CD14-positive monocyte (primary cell): ENCODE measurements around the gene BSG. TPM values are rescaled to one million over a fixed set of nuclear protein-coding genes. Genes with fewer than 3 reads are reported as not detected.

ENCODE experiments used
- DNase-seq, 3 donors: peaks; one replicate each; pipeline ENCODE4 v3.0.0-alpha.2; 2011 to 2022
- H2AFZ ChIP-seq: 2 replicates; pipeline ENCODE4 v1.6.0; 2012; ENCODE audit warnings: mild to moderate bottlenecking, low read depth, low read length, inconsistent platforms; ENCODE audit not compliant: insufficient read depth, poor library complexity, severe bottlenecking
- H3K27ac ChIP-seq, 2 donors: 1 replicate in 1 of 2; 2 replicates in 1 of 2; pipeline ENCODE4 v1.5.1; 2012 to 2013; ENCODE audit warnings: low read length in 2 of 2, control low read depth in 1 of 2, inconsistent platforms in 1 of 2, low read depth in 1 of 2, mild to moderate bottlenecking in 1 of 2
- H3K27me3 ChIP-seq, 2 donors: one replicate each; pipeline versions ENCODE4 v1.6.0 to v1.6.1; 2011 to 2013; ENCODE audit warnings: low read length in 2 of 2; ENCODE audit not compliant: control insufficient read depth in 2 of 2, insufficient read depth in 2 of 2
- H3K36me3 ChIP-seq, 2 donors: replicated peaks in 1 of 2; 1 replicate in 1 of 2; 2 replicates in 1 of 2; pipeline versions ENCODE4 v1.5.1 to v1.6.1; 2012 to 2013; ENCODE audit warnings: low read length in 2 of 2, control low read depth in 1 of 2, inconsistent platforms in 1 of 2, mild to moderate bottlenecking in 1 of 2; ENCODE audit not compliant: insufficient read depth in 2 of 2, control insufficient read depth in 1 of 2
- H3K4me1 ChIP-seq, 2 donors: 1 replicate in 1 of 2; 2 replicates in 1 of 2; pipeline versions ENCODE4 v1.5.1 to v1.6.1; 2012 to 2013; ENCODE audit warnings: low read length in 2 of 2, control low read depth in 1 of 2, inconsistent platforms in 1 of 2, mild to moderate bottlenecking in 1 of 2, moderate library complexity in 1 of 2; ENCODE audit not compliant: insufficient read depth in 2 of 2, control insufficient read depth in 1 of 2
- H3K4me2 ChIP-seq: replicated peaks from 2 replicates; pipeline ENCODE3; 2012; ENCODE audit warnings: low read length, moderate library complexity, mild to moderate bottlenecking; ENCODE audit not compliant: poor library complexity, severe bottlenecking; ENCODE audit errors: extremely low read depth
- H3K4me3 ChIP-seq, 3 experiments: fragments of 200-600 bp in 1 of 3; sonication (generic) in 1 of 3; replicated peaks in 1 of 3; 1 replicate in 2 of 3; 2 replicates in 1 of 3; pipeline ENCODE4 v1.5.1; 2011 to 2013; ENCODE audit warnings: low read length in 3 of 3, mild to moderate bottlenecking in 3 of 3, control low read depth in 2 of 3, low read depth in 2 of 3, inconsistent platforms in 1 of 3, moderate library complexity in 1 of 3
- H3K79me2 ChIP-seq: 2 replicates; pipeline ENCODE4 v1.6.0; 2012; ENCODE audit warnings: mild to moderate bottlenecking, control low read depth, inconsistent platforms, low read length, moderate library complexity; ENCODE audit not compliant: insufficient read depth
- H3K9ac ChIP-seq: 2 replicates; pipeline ENCODE4 v1.6.0; 2017; ENCODE audit warnings: low read length, mild to moderate bottlenecking; ENCODE audit not compliant: insufficient read depth, poor library complexity, severe bottlenecking
- H3K9me3 ChIP-seq, 2 donors: replicated peaks in 1 of 2; 1 replicate in 1 of 2; 2 replicates in 1 of 2; pipeline versions ENCODE4 v1.5.1 to v1.6.1; 2012 to 2013; ENCODE audit warnings: low read length in 2 of 2, control low read depth in 1 of 2; ENCODE audit not compliant: control insufficient read depth in 1 of 2, insufficient read depth in 1 of 2
- H4K20me1 ChIP-seq: 2 replicates; pipeline ENCODE4 v1.6.0; 2012; ENCODE audit warnings: mild to moderate bottlenecking, low read length, control low read depth, moderate library complexity; ENCODE audit not compliant: insufficient read depth
- H3K27ac Mint-ChIP-seq, 7 donors: one replicate each; pipeline ENCODE4 v1.8.0; 2020; ENCODE audit warnings: mild to moderate bottlenecking in 7 of 7, mixed read lengths in 7 of 7, moderate library complexity in 6 of 7, inconsistent platforms in 2 of 7
- H3K27me3 Mint-ChIP-seq, 3 donors: one replicate each; pipeline ENCODE4 v1.8.0; 2021 to 2022; ENCODE audit warnings: low read depth in 3 of 3, mild to moderate bottlenecking in 3 of 3, mixed read lengths in 3 of 3, moderate library complexity in 3 of 3, inconsistent platforms in 1 of 3
- H3K36me3 Mint-ChIP-seq, 2 donors: one replicate each; pipeline ENCODE4 v1.8.0; 2020; ENCODE audit warnings: mixed read lengths in 2 of 2, inconsistent platforms in 1 of 2, mild to moderate bottlenecking in 1 of 2
- H3K4me1 Mint-ChIP-seq: one replicate; pipeline ENCODE4 v1.8.0; 2020; ENCODE audit warnings: mild to moderate bottlenecking, mixed read lengths
- H3K4me3 Mint-ChIP-seq, 2 donors: one replicate each; pipeline ENCODE4 v1.8.0; 2020; ENCODE audit warnings: mild to moderate bottlenecking in 2 of 2, mixed read lengths in 2 of 2, moderate library complexity in 1 of 2
- H3K9me3 Mint-ChIP-seq, 7 donors: one replicate each; pipeline ENCODE4 v1.8.0; 2020 to 2022; ENCODE audit warnings: mixed read lengths in 7 of 7, mild to moderate bottlenecking in 6 of 7, moderate library complexity in 6 of 7, inconsistent platforms in 2 of 7
- CTCF ChIP-seq: fragments of 200-600 bp; IDR thresholded peaks from one replicate; pipeline ENCODE4 v1.8.0; 2022; ENCODE audit warnings: antibody characterized with exemption, mild to moderate bottlenecking
- WGBS: methylation state at CpG from one replicate; pipeline ENCODE4 v1.1.5; 2013; ENCODE audit warnings: missing lambda C conversion rate; ENCODE audit not compliant: insufficient coverage; 5-methylcytosine and 5-hydroxymethylcytosine counted together
- intact Hi-C, 2 donors: fragments of 100-400 bp; cut with micrococcal nuclease; formaldehyde crosslinking; loops; one replicate each; pipeline versions ENCODE4 v1.15.0 to v1.15.1; 2023
- polyA plus RNA-seq, 3 donors: library from polyadenylated mRNA; depleted of rRNA in 1 of 3; unstranded in 2 of 3; stranded (reverse) in 1 of 3; fragments of 300-500 nt in 2 of 3; fragments of >200 nt in 1 of 3; fragmentation: Illumina TruSeq in 2 of 3; gene quantifications; 1 replicate in 2 of 3; 2 replicates in 1 of 3; pipeline ENCODE4 v1.2.3, GENCODE V29; 2012 to 2021

Gene BSG
- polyA plus RNA-seq, 3 donors, result 190 to 431 (median 364) TPM

GRCh38 chr19:567296-567900 lies 5.0 kb upstream of the BSG start:
- Histone ChIP-seq H3K9ac (peak overlapping the region; percentile 21), H3K9me3 (no peaks in the 10 kb centered on the region), H2AFZ (no peak overlapping the region), H4K20me1 (no peaks in the 10 kb centered on the region), H3K27ac (peak overlapping the region; percentile 75 to 90), H3K4me1 (peaks cover 52 to 57% of the 10 kb centered on the region in 2 donors), H3K79me2 (peaks cover 24% of the 10 kb centered on the region), H3K4me2 (peak overlapping the region; percentile 79), H3K4me3 (peak overlapping the region; percentile 6 to 74 (median 31)), H3K36me3 (peaks cover 0 to 2% of the 10 kb centered on the region in 2 donors), H3K27me3 (no peaks in the 10 kb centered on the region)
- H3K4me3 Mint-ChIP-seq, result peak overlapping the region; percentile 76 to 83
- H3K27me3 Mint-ChIP-seq, result peaks cover 0 to 3% (median 1%) of the 10 kb centered on the region in 3 donors
- H3K9me3 Mint-ChIP-seq, result peaks cover 0 to 7% (median 1%) of the 10 kb centered on the region in 7 donors
- DNase-seq, result peak in 2 of 3 donors; percentile 20 to 65
- intact Hi-C loops, result no loop called here
- TF ChIP-seq CTCF, result no peak
- 73% methylated on average over 17 of the region's 22 CpGs for WGBS
- peaks cover 53% of the 10 kb centered on the region for H3K4me1 Mint-ChIP-seq
- peak overlapping the region; percentile 87 to 97 (median 96) for H3K27ac Mint-ChIP-seq
- peaks cover 8 to 15% of the 10 kb centered on the region in 2 donors for H3K36me3 Mint-ChIP-seq

- H3K4me3 ChIP-seq, result no peak overlapping the region
- no peaks in the 10 kb centered on the region for H3K9me3 ChIP-seq
- no peak overlapping the region for H2AFZ ChIP-seq
- intact Hi-C loops, result loop anchor here (2.0 to 5.0 kb wide), 5 partner anchors 13 to 92 kb away; partner anchors contain the start of genes CDC34 (in 1 of the 2), FGF22 (in 1 of the 2) and RNF126 (in 1 of the 2)
- no peak overlapping the region for H3K4me2 ChIP-seq
- Mint-ChIP-seq H3K27me3 (peaks cover 0 to 2% (median 1%) of the 10 kb centered on the region in 3 donors), H3K27ac (peak overlapping the region; percentile 74 to 89 (median 77)), H3K4me1 (peaks cover 73% of the 10 kb centered on the region), H3K9me3 (peaks cover 0 to 7% (median 0%) of the 10 kb centered on the region in 7 donors), H3K4me3 (peak overlapping the region; percentile 50 to 59), H3K36me3 (peaks cover 0 to 13% of the 10 kb centered on the region in 2 donors)
- peaks cover 28% of the 10 kb centered on the region for H4K20me1 ChIP-seq
- H3K36me3 ChIP-seq, result no peaks in the 10 kb centered on the region
- no peak overlapping the region for H3K9ac ChIP-seq
- no peaks in the 10 kb centered on the region for H3K27me3 ChIP-seq
- peaks cover 52% of the 10 kb centered on the region for H3K79me2 ChIP-seq
- TF ChIP-seq CTCF, result no peak
- WGBS, result 17% methylated on average over 7 of the region's 25 CpGs
- H3K4me1 ChIP-seq, result peaks cover 71 to 79% of the 10 kb centered on the region in 2 donors
- no peak for DNase-seq
- peak overlapping the region in 1 of 2 donors; percentile 6 for H3K27ac ChIP-seq
These were observed 2.1 kb upstream of the BSG start for GRCh38 chr19:570251-570686.
